Measurements from ENCODE around the gene IRAG1. TPM values are rescaled to one million over a fixed set of nuclear protein-coding genes. Genes with fewer than 3 reads are reported as not detected.

The IRAG1 gene, protein sequence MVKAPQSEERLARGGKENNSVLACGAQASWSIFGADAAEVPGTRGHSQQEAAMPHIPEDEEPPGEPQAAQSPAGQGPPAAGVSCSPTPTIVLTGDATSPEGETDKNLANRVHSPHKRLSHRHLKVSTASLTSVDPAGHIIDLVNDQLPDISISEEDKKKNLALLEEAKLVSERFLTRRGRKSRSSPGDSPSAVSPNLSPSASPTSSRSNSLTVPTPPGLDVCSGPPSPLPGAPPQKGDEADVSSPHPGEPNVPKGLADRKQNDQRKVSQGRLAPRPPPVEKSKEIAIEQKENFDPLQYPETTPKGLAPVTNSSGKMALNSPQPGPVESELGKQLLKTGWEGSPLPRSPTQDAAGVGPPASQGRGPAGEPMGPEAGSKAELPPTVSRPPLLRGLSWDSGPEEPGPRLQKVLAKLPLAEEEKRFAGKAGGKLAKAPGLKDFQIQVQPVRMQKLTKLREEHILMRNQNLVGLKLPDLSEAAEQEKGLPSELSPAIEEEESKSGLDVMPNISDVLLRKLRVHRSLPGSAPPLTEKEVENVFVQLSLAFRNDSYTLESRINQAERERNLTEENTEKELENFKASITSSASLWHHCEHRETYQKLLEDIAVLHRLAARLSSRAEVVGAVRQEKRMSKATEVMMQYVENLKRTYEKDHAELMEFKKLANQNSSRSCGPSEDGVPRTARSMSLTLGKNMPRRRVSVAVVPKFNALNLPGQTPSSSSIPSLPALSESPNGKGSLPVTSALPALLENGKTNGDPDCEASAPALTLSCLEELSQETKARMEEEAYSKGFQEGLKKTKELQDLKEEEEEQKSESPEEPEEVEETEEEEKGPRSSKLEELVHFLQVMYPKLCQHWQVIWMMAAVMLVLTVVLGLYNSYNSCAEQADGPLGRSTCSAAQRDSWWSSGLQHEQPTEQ
- 0.76 and 1.2 TPM in 2 replicates for total RNA-seq

DNA sequence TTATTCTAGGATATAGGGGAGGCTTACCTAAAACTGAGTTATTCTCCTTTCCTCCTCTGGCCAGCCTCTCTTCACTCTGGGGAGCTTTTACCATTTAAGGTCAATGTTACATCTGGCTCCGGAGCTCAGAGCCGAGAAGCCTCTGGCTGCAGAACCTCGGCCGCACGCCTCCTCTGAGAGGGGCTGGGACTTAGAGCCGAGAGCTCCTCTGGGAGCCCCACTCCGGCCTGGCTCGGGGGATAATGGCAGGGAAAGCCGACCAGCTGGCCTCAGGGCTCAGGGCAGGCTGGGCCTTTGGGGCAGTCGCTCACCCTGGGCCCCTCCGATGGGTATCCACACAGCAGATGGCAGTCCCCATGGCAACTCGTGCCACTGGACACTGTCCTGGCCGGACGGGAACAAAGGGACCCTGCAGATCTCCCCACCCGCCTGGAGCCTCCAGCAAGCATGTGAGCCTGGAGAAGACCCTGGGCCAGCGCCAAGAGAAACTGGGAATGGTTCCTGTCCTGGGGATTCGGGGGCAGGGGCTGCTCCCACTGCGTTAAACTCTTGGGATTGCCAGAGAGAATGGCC, at the start of gene IRAG1:
Gene IRAG1 (minus strand): TSS at position 247 of the 573 bp plus-strand sequence. CDS start 153 bp downstream, at position 94.

Small RNAs within 50 kb of the gene (small RNA-seq; reads per million reads assigned to genes)
- not detected for gene RF00019

Other genes with a start within 250 kb of the IRAG1 start
- 16.1 and 16.2 TPM in 2 replicates for gene AMPD3, start 238.5 kb downstream of the IRAG1 start, total RNA-seq
- 28.3 and 34.1 TPM in 2 replicates for gene RNF141, start 152.6 kb downstream of the IRAG1 start, total RNA-seq
- not detected in 2 replicates for gene LYVE1, start 125.1 kb downstream of the IRAG1 start, total RNA-seq
- gene CTR9, start 57.5 kb upstream of the IRAG1 start, total RNA-seq = 30.7 and 31.0 TPM in 2 replicates
- gene EIF4G2, start 115.2 kb upstream of the IRAG1 start, total RNA-seq = 1,106 and 1,218 TPM in 2 replicates
- gene ZBED5, start 164.3 kb upstream of the IRAG1 start, total RNA-seq = 24.6 and 36.5 TPM in 2 replicates